T-helper 2 cell (primary cell): ENCODE measurements around the gene ASB14.

ENCODE experiments used
- DNase-seq, 5 experiments: peaks; one replicate each; pipeline versions ENCODE4 v3.0.0 to v3.0.0-alpha.2; 2012 to 2022

ASB14 gene

DNA sequence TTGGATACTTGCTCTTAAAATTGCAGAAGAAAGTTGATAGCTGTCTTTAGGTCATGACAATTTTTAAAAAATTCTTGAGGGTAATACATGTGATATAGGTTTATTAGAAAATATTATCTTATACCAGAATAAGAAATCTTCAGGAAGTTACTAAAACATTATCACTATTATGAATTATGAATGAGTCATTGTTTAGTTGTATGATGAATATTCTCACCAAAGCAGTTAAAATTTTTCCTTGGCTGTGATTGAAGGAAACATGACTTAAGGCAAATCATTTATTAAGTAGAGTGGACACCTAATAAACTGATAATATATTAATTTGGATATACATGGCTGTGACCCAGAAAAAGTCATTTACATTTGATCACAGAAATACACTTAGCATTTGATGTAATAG lies 34.8 kb downstream of the ASB14 start:
- DNase-seq = no peak

DNA sequence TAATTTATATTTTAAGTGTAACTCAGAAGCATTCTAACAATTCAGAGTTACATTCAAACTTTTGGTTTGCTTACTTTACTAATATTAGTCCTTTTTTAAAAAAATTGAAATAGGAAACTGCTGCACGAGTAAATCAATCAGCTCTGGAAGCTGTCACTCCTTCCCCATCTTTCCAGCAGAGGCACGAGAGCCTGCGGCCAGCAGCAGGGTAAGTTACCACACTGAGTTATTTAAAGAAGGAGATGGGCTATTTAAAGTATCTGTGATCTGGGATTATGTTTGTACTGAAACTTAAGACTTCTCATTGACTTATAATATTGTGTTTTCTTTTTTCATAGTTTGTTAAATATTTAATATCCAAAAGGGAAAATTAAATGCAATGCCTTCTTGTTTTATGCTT lies 35.6 kb downstream of the ASB14 start:
- no peak for DNase-seq

DNA sequence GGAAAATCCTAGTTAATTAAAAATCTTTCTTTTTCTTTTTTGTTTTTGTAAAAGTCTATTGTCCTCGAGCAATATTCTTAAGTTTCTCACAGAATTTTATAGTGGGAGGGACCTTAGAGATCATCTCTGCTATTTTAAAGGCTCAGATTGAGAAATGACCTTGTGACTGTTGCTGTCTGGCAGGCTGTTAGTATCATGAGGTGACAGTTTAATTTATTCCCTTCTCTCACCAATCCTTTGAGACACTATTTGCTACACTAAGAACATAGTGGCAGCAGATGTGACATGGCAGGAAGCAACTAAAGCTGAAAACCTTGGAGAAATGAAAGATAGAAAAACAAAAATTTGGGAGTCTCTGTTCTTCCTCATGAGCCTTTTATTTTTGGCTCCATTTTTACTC lies 40.1 kb downstream of the ASB14 start:
- DNase-seq = no peak

DNA sequence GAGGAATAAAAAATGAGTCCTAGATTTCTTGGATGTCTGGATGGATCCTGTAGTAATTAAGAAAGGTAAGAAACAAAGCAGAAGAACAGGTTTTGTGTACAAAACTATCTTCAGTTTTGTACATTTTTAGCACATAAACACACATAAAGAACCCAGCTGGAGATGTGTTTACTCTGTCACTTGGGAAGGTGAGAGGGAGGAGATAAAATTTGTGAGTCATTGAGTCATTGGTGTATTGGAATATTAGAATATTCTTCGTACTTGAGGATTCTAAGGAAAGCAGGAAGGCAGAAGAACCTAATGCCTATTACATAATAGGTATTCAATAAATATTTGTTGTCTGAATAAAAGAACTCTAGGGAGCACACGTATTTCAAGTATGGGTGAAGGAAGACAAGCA lies 47.5 kb downstream of the ASB14 start:
- no peak for DNase-seq

DNA sequence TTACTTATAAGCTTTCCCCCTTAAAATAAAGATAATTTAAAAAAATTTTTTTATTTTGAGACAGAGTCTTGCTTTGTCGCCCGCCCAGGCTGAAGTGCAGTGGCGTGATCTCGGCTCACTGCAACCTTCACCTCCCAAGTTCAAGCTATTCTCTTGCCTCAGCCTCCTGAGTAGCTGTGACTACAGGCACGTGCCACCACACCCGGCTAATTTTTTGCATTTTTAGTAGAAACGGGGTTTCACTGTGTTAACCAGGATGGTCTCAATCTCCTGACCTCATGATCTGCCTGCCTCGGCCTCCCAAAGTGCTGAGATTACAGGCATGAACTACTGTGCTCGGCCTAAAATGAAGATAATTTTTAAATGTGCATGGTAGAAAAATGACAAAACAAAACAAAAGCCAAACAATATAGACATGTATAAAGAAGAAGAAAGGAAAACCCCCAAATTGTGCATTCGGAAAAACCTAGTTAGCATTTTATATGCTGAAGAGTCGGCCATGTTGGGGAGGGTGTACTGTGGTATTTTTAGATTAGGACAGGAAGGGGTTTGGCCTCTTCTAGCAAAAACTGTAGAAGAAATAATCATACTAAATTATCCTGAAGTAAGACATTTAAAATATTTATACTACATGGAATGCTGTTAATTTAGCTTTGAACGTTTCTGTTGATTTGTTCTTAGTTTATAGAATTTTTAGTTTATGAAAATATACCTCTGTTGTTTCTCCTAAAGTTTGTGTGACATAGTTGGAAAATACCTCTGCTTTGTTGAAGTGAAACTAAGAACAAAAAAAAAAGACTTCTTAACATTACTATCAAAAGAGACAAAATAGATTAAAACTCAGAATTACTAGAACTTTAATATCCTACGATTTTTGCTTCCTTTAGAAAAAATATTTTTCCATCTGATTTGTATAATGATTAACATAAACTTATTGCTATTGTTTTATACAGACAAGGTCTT lies 57.6 kb downstream of the ASB14 start:
- DNase-seq = no peak

DNA sequence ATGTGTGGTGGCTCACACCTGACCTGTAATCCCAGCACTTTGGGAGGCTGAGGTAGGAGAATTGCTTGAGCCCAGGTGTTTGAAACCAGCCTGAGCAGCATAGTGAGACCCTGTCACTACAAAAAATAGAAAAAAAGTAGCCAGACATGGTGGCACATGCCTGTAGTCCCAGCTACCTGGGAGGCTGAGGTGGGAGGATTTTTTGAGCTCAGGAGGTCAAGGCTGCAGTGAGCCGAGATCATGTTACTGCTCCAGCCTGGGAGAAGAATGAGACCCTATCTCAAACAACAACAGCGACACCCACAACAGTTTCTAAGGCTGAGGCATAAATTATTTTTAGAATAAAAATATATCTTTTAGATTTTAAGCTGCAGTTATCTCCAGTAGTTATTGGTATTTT lies 58.7 kb downstream of the ASB14 start:
- no peak for DNase-seq

DNA sequence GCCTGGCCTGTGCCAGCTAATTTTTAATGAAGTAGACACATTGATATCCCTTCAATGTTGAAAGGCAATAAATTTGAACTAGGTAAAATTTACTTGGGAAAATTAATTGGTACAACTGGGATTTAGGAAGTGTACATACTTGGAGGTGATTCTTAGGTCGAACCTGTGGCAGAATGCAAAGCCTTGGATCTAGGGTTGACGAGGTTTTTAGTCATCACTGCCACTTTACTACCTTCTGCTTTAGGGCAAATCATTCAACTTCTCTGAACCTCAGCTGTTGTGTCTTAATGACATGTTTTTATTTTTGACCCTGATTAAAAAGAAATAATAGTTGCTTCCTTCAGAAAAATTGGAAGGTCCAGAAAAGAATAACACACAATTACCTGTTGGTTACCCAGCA lies 62.5 kb downstream of the ASB14 start:
- DNase-seq = peak in 1 of 5 experiments; percentile 3

DNA sequence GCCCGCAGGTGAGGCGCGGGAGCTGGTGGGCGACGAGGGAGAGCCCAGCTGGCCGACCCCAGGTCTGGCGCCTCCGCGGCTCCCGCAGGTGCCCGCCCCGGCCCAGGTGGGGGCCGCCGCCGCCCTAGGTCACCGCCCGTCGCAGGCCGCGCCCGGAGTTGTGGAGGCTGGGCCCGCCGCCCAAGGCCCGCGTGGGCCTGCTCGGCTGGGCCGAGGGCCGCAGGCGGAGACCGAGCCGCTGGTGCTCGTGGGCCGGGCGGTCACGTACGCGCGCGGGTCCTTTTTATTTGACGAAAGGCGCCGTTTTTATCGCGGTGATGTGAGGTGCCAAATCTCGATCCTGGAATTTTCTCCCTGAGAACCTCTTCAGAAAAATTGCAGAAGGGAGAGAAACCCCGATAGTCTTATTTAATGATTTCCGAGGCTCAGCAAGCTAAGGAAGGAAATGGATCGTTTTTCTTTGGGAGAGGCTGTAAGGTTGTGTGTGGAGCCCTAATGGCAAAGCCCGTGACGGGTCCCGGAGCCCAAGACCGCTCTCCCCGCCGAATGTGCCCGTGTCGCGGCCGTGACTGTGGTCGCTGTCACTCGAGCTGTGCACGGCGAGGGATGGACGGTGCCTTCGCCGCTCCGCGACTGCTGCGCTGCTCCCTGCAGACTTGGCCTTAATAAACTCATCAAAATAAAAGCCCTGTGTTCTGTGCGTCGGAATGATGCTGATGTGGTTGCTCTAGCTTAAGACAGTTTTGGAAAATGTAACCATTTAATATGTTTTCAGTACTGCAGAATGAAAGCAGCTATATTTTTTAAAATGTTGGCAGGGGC lies 64.3 kb downstream of the ASB14 start:
- DNase-seq = peak in 4 of 5 experiments; percentile 7 to 74 (median 20)

DNA sequence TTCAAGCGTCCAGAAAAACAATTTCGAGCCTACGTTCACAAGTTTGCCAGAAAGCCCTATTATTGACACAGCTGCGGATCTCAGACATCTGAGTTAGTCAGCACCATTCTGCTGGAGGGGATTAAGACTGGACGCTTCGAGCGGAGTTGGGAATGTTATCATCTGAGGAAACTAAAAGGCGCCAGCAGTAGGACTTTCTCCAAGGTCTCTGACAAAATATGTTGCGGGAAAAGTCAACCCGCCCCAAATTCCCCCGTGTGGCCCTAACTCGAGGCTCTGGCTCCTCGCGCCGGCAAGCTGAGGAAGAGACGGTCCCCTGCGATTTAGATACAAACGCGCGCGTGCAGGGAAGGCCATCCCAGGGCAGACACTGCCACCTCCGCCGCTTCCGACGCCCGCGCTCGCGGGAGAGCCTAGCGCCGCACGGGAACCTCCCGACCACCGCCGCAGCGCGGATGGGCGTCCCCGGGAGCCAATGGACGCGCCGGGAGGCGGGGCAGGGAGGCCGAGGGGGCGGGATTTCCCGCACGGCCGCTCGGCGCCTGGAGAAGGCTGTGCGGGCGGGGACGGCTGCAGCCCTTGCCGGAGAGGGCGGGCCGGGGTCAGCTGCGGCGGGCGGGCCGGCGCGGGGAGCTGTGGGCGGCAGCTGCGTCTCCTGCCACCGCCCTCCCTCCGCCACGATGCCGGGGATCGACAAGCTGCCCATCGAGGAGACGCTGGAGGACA lies 65.1 kb downstream of the ASB14 start, which contains the start of gene APPL1:
TSS of gene APPL1 (plus strand) at position 526 of the 726 bp plus-strand sequence. CDS start at position 681, 155 bp downstream.
- DNase-seq = peak; percentile 73 to 92 (median 81)

DNA sequence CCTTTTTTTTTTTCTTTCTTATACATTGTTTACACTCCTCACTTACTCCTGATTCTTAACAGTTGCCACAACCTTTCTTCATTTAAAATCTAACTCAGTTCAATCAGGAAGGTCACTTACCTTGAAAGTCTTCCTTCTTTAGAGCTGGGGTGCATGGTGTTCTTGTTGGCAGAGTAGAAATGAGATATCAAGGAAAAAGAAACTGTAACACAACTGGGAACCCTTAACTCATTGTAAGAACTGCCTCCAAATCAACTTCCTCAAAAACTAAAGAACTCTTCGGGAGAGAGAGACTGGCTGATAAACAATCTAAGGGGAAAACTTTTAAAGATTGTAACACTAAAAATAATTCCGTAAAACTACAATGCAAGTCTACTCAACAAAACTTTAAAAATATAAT lies 66.3 kb downstream of the ASB14 start:
- DNase-seq = no peak

DNA sequence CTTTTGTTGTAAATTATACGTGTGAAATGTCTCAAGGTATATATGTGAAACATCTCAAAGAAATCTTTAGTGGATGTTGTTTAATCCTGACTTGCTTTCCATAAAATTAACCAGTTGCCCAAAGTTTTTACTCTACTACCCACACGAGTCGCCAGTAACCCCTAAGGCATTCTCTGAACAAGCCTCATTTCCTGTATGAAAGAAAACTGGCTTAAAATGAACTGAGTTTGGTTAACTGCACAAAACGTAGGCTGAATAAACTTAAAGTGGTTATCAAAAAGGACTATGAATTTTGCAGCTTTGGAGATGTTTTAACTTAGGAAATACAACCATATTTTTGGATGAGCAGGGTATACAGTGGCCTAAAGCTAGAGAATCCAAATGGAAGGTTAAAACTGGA lies 67.6 kb downstream of the ASB14 start:
- peak in 1 of 5 experiments; percentile 12 for DNase-seq

DNA sequence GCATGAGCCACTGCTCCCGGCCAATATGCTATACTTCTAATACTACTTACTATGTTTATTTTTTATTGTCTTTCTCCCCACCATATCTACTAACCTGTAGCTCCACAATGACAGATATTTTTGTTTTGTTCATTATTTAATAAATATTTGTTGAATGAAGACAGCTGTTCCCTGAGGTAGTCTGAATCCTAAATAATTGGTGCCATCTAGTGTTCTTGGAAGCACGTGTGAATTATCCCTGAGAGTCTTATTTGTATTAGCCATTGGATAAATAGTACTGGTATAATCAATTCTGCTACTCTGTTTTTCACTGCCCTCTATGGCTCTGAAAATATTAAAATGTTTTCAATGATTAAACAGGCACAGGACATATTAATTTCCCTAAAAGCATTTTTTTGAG lies 70.6 kb downstream of the ASB14 start:
- DNase-seq = no peak
